BJ (cell line): ENCODE results near the gene IP6K2. TPM values are rescaled to one million over a fixed set of nuclear protein-coding genes. Genes with fewer than 3 reads are reported as not detected.

ENCODE experiments used
- CTCF ChIA-PET: fragments of 350-600 bp; formaldehyde crosslinking; extraction: SDS; loops from one replicate; lab custom pipeline; 2021; ENCODE audit warnings: antibody characterized with exemption, inconsistent platforms; lab: Yijun Ruan, JAX
- POLR2A ChIA-PET: fragments of 300-600 bp; sonication (Branson Sonifier 250); formaldehyde crosslinking; extraction: SDS; loops from one replicate; lab custom pipeline; 2021; ENCODE audit warnings: antibody characterized with exemption; lab: Charles Lee
- DNase-seq: peaks from one replicate; pipeline ENCODE4 v3.0.0-alpha.2; 2011; ENCODE audit warnings: low read depth
- H3K27me3 ChIP-seq: 2 replicates; pipeline ENCODE4 v1.6.0; 2011; ENCODE audit warnings: low read length; ENCODE audit not compliant: control insufficient read depth, insufficient read depth
- H3K36me3 ChIP-seq: 2 replicates; pipeline ENCODE4 v1.5.1; 2011; ENCODE audit warnings: low read length; ENCODE audit not compliant: control insufficient read depth, insufficient read depth
- H3K4me3 ChIP-seq: 2 replicates; pipeline ENCODE4 v1.5.1; 2011; ENCODE audit warnings: low read depth, mild to moderate bottlenecking, control low read depth, low read length
- CTCF ChIP-seq: IDR thresholded peaks from 2 replicates; pipeline ENCODE4 v1.5.1; 2011; ENCODE audit warnings: low read depth, mild to moderate bottlenecking, control low read depth, inconsistent platforms, low read length, moderate library complexity; ENCODE audit not compliant: insufficient read depth
- polyA plus RNA-seq: library from polyadenylated mRNA; depleted of rRNA; stranded (reverse); fragments of >200 nt; gene quantifications from 2 replicates; pipeline ENCODE4 v1.2.3, GENCODE V29; 2011

The IP6K2 gene
- polyA plus RNA-seq, 1 experiment: 89.9 TPM

GRCh38 chr3:48684480-48685143, 32.4 kb downstream of the IP6K2 start:
- ChIA-PET POLR2A (interaction anchor here (0.6 to 0.8 kb wide), 3 partner anchors 8 to 15 kb away, joined by 3 read pairs; no protein-coding TSS in a partner anchor), CTCF (interaction anchor here (0.5 to 2.5 kb wide), 12 partner anchors 11 to 1543 kb away, joined by 3 to 16 read pairs (median 4); partner anchors contain the start of genes CELSR3 and PFKFB4)
- peak overlapping the region; percentile 67 for H3K4me3 ChIP-seq
- no peaks in the 10 kb centered on the region for H3K27me3 ChIP-seq
- TF ChIP-seq CTCF: no peak
- DNase-seq: no peak
- H3K36me3 ChIP-seq: peaks cover 43% of the 10 kb centered on the region

- Histone ChIP-seq H3K27me3 (no peaks in the 10 kb centered on the region), H3K36me3 (peaks cover 41% of the 10 kb centered on the region), H3K4me3 (peak overlapping the region; percentile 67)
- DNase-seq: no peak
- no peak for TF ChIP-seq CTCF
- POLR2A ChIA-PET: interaction anchor here (0.6 kb wide), 2 partner anchors 9 to 10 kb away, joined by 3 read pairs; no protein-coding TSS in a partner anchor
- CTCF ChIA-PET: interaction anchor here (0.5 to 2.5 kb wide), 16 partner anchors 9 to 1543 kb away, joined by 3 to 16 read pairs (median 4); partner anchors contain the start of genes CELSR3 and PFKFB4
Observed at GRCh38 chr3:48684054-48684349, 33.0 kb downstream of the IP6K2 start.

- Histone ChIP-seq H3K36me3 (peaks cover 41% of the 10 kb centered on the region), H3K4me3 (no peak overlapping the region), H3K27me3 (no peaks in the 10 kb centered on the region)
- ChIA-PET POLR2A (no interaction called here), CTCF (interaction anchor here (0.6 to 2.5 kb wide), 4 partner anchors 19 to 122 kb away, joined by 3 to 16 read pairs (median 6); partner anchors contain the start of gene CELSR3)
- TF ChIP-seq CTCF: no peak
- DNase-seq: no peak
Observed at GRCh38 chr3:48682786-48683185, 34.2 kb downstream of the IP6K2 start.

GRCh38 chr3:48681974-48682610, 34.9 kb downstream of the IP6K2 start:
- H3K36me3 ChIP-seq: peaks cover 37% of the 10 kb centered on the region
- no peak for DNase-seq
- H3K27me3 ChIP-seq: no peaks in the 10 kb centered on the region
- POLR2A ChIA-PET: no interaction called here
- CTCF ChIA-PET: interaction anchor here (1.1 kb wide), 1 partner anchor 25 kb away, joined by 3 read pairs; no protein-coding TSS in a partner anchor
- H3K4me3 ChIP-seq: no peak overlapping the region
- no peak for TF ChIP-seq CTCF

- no peak for DNase-seq
- no peaks in the 10 kb centered on the region for H3K27me3 ChIP-seq
- POLR2A ChIA-PET: no interaction called here
- peaks cover 36% of the 10 kb centered on the region for H3K36me3 ChIP-seq
- CTCF ChIA-PET: interaction anchor here (0.9 to 1.1 kb wide), 2 partner anchors 15 to 26 kb away, joined by 3 read pairs; no protein-coding TSS in a partner anchor
- no peak for TF ChIP-seq CTCF
- H3K4me3 ChIP-seq: no peak overlapping the region
Observed at GRCh38 chr3:48681541-48681880, 35.5 kb downstream of the IP6K2 start.
